ENCODE results near the gene AFG1L. TPM values are rescaled to one million over a fixed set of nuclear protein-coding genes. Genes with fewer than 3 reads are reported as not detected.
A peak's percentile ranks its signal among the peaks of the same experiment; 100 is the strongest.

Gene AFG1L
- polyA plus RNA-seq, 1 of the 3 experiments (the other 2 are of a cell fraction) = 0.71 TPM

DNA sequence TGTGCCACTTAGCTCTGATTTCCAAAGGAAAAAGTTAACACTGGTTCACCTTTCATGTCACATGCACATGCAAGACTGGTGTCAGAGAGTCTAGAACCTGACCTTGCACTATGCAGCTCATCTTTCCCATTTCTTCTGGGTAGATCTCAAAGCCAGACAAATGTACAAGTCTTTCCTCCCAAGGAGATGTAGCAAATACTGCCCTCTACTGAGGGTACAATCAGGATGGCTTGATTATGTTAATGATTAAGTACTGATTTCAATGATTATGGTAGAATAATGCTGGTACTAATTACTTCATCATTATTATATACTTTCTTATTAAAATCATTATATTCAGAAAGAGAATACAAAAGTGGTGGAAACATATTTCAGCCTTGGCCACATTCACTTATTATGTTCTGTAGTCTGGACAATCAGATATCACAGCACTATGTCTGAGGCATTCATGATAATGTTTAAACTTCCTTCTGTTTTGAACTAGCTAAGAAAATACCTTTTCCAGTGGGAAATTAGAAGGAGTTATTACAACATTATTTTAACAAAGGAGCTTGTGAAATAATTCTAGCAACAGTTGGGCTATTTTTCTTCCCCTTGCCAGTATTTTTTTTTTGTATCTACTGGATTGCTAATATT lies 197.4 kb downstream of the AFG1L start:
- H2AFZ ChIP-seq (ENCODE audit: low read depth) = no peak overlapping the region
- H3K4me1 ChIP-seq (ENCODE audit: control insufficient read depth in 1 of 2, insufficient read depth in 2 of 2, low read depth in 1 of 2, low read length in 1 of 2) = no peaks in the 10 kb centered on the region
- H3K79me2 ChIP-seq (ENCODE audit: insufficient read depth) = no peaks in the 10 kb centered on the region
- no peaks in the 10 kb centered on the region for H3K27me3 ChIP-seq (ENCODE audit: insufficient read depth)
- H3K4me2 ChIP-seq = no peak overlapping the region
- no peaks in the 10 kb centered on the region for H3K9me2 ChIP-seq
- no peak overlapping the region for H3K27ac ChIP-seq (ENCODE audit: low read depth in 2 of 2, low read length in 1 of 2)
- DNase-seq = peak; percentile 39
- no peaks in the 10 kb centered on the region for H3F3A ChIP-seq (replicated peaks; ENCODE audit: insufficient read depth)
- no peak overlapping the region for H3K9ac ChIP-seq
- ChIA-PET CTCF (interaction anchor here (0.6 to 9.2 kb wide), 55 partner anchors 9 to 519 kb away, joined by 3 to 111 read pairs (median 4); partner anchors contain the start of gene SNX3), POLR2A (interaction anchor here (0.6 kb wide), 1 partner anchor 356 kb away, joined by 3 read pairs; the partner anchor contains the start of gene ARMC2)
- peak; percentile 79 for TF ChIP-seq SMC3 (IDR thresholded peaks at IDR 0.05; ENCODE audit: low read depth, low read length)
- 0 out of 2 replicates have a peak, but pooled peaks have one; percentile 34 for TF ChIP-seq GATA2 (CRISPR knock-in tag; IDR thresholded peaks at IDR 0.05)
- no peak for TF ChIP-seq JUND (IDR thresholded peaks at IDR 0.05)
- no peak for TF ChIP-seq MXI1 (IDR thresholded peaks at IDR 0.05; ENCODE audit: low read depth, low read length)
- TF ChIP-seq SIN3A (IDR thresholded peaks at IDR 0.05; ENCODE audit: borderline replicate concordance, low read depth, low read length) = no peak
- no peak for TF ChIP-seq TCF12 (IDR thresholded peaks at IDR 0.05)
- no peak for TF ChIP-seq RCOR1 (IDR thresholded peaks at IDR 0.05; ENCODE audit: low read length)
- TF ChIP-seq, protein P1, sequence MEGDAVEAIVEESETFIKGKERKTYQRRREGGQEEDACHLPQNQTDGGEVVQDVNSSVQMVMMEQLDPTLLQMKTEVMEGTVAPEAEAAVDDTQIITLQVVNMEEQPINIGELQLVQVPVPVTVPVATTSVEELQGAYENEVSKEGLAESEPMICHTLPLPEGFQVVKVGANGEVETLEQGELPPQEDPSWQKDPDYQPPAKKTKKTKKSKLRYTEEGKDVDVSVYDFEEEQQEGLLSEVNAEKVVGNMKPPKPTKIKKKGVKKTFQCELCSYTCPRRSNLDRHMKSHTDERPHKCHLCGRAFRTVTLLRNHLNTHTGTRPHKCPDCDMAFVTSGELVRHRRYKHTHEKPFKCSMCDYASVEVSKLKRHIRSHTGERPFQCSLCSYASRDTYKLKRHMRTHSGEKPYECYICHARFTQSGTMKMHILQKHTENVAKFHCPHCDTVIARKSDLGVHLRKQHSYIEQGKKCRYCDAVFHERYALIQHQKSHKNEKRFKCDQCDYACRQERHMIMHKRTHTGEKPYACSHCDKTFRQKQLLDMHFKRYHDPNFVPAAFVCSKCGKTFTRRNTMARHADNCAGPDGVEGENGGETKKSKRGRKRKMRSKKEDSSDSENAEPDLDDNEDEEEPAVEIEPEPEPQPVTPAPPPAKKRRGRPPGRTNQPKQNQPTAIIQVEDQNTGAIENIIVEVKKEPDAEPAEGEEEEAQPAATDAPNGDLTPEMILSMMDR (IDR thresholded peaks at IDR 0.05) = peak; percentile 74
- TF ChIP-seq RFX5 (IDR thresholded peaks at IDR 0.05; ENCODE audit: low read length) = no peak
- no peak for TF ChIP-seq FOSL2 (IDR thresholded peaks at IDR 0.05; ENCODE audit: borderline replicate concordance, low read depth)
- no peak for TF ChIP-seq FOXJ3 (CRISPR knock-in tag; IDR thresholded peaks at IDR 0.05)
- TF ChIP-seq RAD21 (IDR thresholded peaks at IDR 0.05; ENCODE audit: low read length) = peak; percentile 86
- H3K36me3 ChIP-seq (replicated peaks in 1 of 2; ENCODE audit: control insufficient read depth in 1 of 2, insufficient read depth in 2 of 2, low read length in 1 of 2) = no peaks in the 10 kb centered on the region
- no peaks in the 10 kb centered on the region for H4K20me1 ChIP-seq (ENCODE audit: insufficient read depth)
- no peak overlapping the region for H3K4me3 ChIP-seq (ENCODE audit: low read depth in 2 of 2, low read length in 1 of 2)
- no peaks in the 10 kb centered on the region for H3K9me3 ChIP-seq

DNA sequence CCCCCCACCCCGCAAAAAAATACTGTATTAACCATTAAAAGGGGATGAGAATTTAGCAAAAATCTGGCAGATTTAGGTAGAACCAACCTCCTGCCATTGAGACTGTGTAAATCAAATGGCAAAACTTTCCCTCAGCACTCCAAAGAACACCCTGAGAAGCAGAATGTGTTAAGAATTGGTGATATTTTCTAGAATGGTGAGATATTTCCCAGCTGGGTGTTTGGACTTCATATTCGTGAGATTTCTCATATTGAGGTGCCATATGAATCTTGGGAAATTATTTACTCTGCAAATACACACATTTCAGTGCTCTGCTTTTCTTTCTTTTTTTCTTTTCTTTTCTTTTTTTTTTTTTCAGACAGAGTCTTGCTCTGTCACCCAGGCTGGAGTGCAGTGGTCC lies 199.6 kb downstream of the AFG1L start:
- DNase-seq = no peak
- ChIA-PET CTCF (interaction anchor here (0.7 to 9.2 kb wide), 2 partner anchors 61 to 383 kb away, joined by 3 to 111 read pairs; no protein-coding TSS in a partner anchor), POLR2A (no interaction called here)
- H3K36me3 ChIP-seq (replicated peaks in 1 of 2; ENCODE audit: control insufficient read depth in 1 of 2, insufficient read depth in 2 of 2, low read length in 1 of 2) = no peaks in the 10 kb centered on the region
- no peaks in the 10 kb centered on the region for H3K9me3 ChIP-seq
- no peak overlapping the region for H3K9ac ChIP-seq
- no peaks in the 10 kb centered on the region for H3K4me1 ChIP-seq (ENCODE audit: control insufficient read depth in 1 of 2, insufficient read depth in 2 of 2, low read depth in 1 of 2, low read length in 1 of 2)
- H3K4me3 ChIP-seq (ENCODE audit: low read depth in 2 of 2, low read length in 1 of 2) = no peak overlapping the region
- no peaks in the 10 kb centered on the region for H4K20me1 ChIP-seq (ENCODE audit: insufficient read depth)
- TF ChIP-seq YY1 (IDR thresholded peaks at IDR 0.05; ENCODE audit: low read depth) (no peak), RXRA (IDR thresholded peaks at IDR 0.05; ENCODE audit: borderline replicate concordance, low read depth) (no peak), TEAD4 (IDR thresholded peaks at IDR 0.05; ENCODE audit: borderline replicate concordance, insufficient read depth) (no peak), SIN3A (IDR thresholded peaks at IDR 0.05; ENCODE audit: borderline replicate concordance, low read depth, low read length) (no peak), MEF2A (IDR thresholded peaks at IDR 0.05; ENCODE audit: borderline replicate concordance, low read depth) (no peak), RAD21 (IDR thresholded peaks at IDR 0.05; ENCODE audit: low read length) (no peak), NRF1 (IDR thresholded peaks at IDR 0.05; ENCODE audit: low read depth, low read length) (no peak), EZH2phosphoT487 (IDR thresholded peaks at IDR 0.05; ENCODE audit: borderline replicate concordance, low read depth) (no peak), SMC3 (IDR thresholded peaks at IDR 0.05; ENCODE audit: low read depth, low read length) (no peak), GABPA (IDR thresholded peaks at IDR 0.05; ENCODE audit: low read depth) (no peak), TCF12 (IDR thresholded peaks at IDR 0.05) (no peak), MXI1 (IDR thresholded peaks at IDR 0.05; ENCODE audit: low read depth, low read length) (no peak)
- TF ChIP-seq, protein P2, sequence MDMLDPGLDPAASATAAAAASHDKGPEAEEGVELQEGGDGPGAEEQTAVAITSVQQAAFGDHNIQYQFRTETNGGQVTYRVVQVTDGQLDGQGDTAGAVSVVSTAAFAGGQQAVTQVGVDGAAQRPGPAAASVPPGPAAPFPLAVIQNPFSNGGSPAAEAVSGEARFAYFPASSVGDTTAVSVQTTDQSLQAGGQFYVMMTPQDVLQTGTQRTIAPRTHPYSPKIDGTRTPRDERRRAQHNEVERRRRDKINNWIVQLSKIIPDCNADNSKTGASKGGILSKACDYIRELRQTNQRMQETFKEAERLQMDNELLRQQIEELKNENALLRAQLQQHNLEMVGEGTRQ (IDR thresholded peaks at IDR 0.05; ENCODE audit: borderline replicate concordance, low read depth, low read length) = no peak
- TF ChIP-seq, protein P3, sequence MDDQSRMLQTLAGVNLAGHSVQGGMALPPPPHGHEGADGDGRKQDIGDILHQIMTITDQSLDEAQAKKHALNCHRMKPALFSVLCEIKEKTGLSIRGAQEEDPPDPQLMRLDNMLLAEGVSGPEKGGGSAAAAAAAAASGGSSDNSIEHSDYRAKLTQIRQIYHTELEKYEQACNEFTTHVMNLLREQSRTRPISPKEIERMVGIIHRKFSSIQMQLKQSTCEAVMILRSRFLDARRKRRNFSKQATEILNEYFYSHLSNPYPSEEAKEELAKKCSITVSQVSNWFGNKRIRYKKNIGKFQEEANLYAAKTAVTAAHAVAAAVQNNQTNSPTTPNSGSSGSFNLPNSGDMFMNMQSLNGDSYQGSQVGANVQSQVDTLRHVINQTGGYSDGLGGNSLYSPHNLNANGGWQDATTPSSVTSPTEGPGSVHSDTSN (IDR thresholded peaks at IDR 0.05) = no peak
- H3K4me2 ChIP-seq = no peak overlapping the region
- H3K27me3 ChIP-seq (ENCODE audit: insufficient read depth) = no peaks in the 10 kb centered on the region
- H3F3A ChIP-seq (replicated peaks; ENCODE audit: insufficient read depth) = no peaks in the 10 kb centered on the region
- no peak overlapping the region for H3K27ac ChIP-seq (ENCODE audit: low read depth in 2 of 2, low read length in 1 of 2)
- WGBS (ENCODE audit: low lambda C conversion rate) = 91% methylated on average over 2 of the region's 2 CpGs
- H3K9me2 ChIP-seq = no peaks in the 10 kb centered on the region
- no peak overlapping the region for H2AFZ ChIP-seq (ENCODE audit: low read depth)
- no peaks in the 10 kb centered on the region for H3K79me2 ChIP-seq (ENCODE audit: insufficient read depth)

Measured in SK-N-SH (cell line).